Thyroid gland (tissue), 4 donors: ENCODE data around the gene PLXNB2.
"Not testable (repeated sequence)": the region's sequence is repeated elsewhere in the genome, so short reads cannot be mapped to it uniquely, and the experiment has no call there.

Source experiments
- CTCF ChIP-seq, 6 experiments: fragments of 200-600 bp in 3 of 6; fragments of 450-650 bp in 3 of 6; sonication (generic) in 3 of 6; IDR thresholded peaks; one replicate each; pipeline ENCODE4 v1.5.1; 2016 to 2019; ENCODE audit warnings: antibody characterized with exemption in 6 of 6, mild to moderate bottlenecking in 2 of 6, inconsistent platforms in 1 of 6, moderate library complexity in 1 of 6
- POLR2A ChIP-seq, 2 donors: fragments of 450-650 bp; IDR thresholded peaks; one replicate each; pipeline ENCODE4 v1.6.1; 2017; ENCODE audit warnings: antibody characterized with exemption in 2 of 2, mild to moderate bottlenecking in 2 of 2, moderate library complexity in 1 of 2

- TF ChIP-seq CTCF, POLR2A (IDR thresholded peaks at IDR 0.05): not testable (repeated sequence)
These were observed 34.1 kb downstream of the PLXNB2 start for GRCh38 chr22:50273352-50273751.
